Subcutaneous adipose tissue (tissue), 4 donors: ENCODE data around the gene LANCL2. TPM values are rescaled to one million over a fixed set of nuclear protein-coding genes. Genes with fewer than 3 reads are reported as not detected.

Experiments
- CTCF ChIP-seq: fragments of 450-650 bp; IDR thresholded peaks from one replicate; pipeline ENCODE4 v1.5.1; 2016; ENCODE audit warnings: low read depth, mild to moderate bottlenecking, control low read depth, antibody characterized with exemption, moderate library complexity
- total RNA-seq, 4 donors: library from RNA; depleted of rRNA; stranded (reverse); fragments of >200 nt; gene quantifications; one replicate each; pipeline ENCODE4 v1.1.0, GENCODE V29; 2016

The LANCL2 gene
- total RNA-seq, 4 donors from 2014 or later = 6.1 to 11.1 (median 9.6) TPM

GRCh38 chr7:55483046-55483445 is 117.9 kb downstream of the LANCL2 start:
- no peak for TF ChIP-seq CTCF

Other genes starting within 250 kb of the LANCL2 start
- 10 to 100 TPM; 36.9 to 60.5 (median 46.1) TPM for gene VOPP1, start 207.2 kb downstream of the LANCL2 start, total RNA-seq